DND-41 (cell line): Measurements from ENCODE around the gene ACOT9.

ENCODE experiments used
- EZH2 ChIP-seq: IDR thresholded peaks from 3 replicates; pipeline ENCODE4 v1.6.1; 2012; ENCODE audit warnings: borderline replicate concordance, low read depth, mild to moderate bottlenecking, moderate library complexity, low read length, inconsistent platforms; ENCODE audit not compliant: severe bottlenecking
- TF ChIP-seq, protein P1 (sequence below): IDR thresholded peaks from 2 replicates; pipeline ENCODE4 v1.5.1; 2012; ENCODE audit warnings: borderline replicate concordance, low read length, moderate library complexity, mild to moderate bottlenecking; ENCODE audit not compliant: poor library complexity, severe bottlenecking; ENCODE audit errors: extremely low read depth

DNA sequence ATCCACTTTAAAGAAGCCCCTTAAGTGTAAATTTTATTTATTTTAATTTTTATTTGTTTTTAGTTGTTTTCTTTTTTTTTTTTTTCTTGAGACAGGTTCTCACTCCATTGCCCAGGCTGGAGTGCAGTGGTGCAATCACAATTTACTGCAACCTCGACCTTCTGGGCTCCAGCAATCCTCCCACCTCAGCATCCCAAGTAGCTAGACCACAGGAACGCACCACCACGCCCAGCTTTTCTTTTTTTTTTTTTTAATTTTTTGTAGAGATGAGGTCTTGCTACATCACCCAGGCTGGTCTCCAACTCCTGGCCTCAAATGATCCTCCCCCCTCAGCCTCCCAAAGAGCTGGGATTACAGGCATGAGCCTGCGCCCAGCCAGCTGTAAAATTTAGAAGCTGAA, 45.9 kb upstream of the ACOT9 start:
- TF ChIP-seq, protein P1, sequence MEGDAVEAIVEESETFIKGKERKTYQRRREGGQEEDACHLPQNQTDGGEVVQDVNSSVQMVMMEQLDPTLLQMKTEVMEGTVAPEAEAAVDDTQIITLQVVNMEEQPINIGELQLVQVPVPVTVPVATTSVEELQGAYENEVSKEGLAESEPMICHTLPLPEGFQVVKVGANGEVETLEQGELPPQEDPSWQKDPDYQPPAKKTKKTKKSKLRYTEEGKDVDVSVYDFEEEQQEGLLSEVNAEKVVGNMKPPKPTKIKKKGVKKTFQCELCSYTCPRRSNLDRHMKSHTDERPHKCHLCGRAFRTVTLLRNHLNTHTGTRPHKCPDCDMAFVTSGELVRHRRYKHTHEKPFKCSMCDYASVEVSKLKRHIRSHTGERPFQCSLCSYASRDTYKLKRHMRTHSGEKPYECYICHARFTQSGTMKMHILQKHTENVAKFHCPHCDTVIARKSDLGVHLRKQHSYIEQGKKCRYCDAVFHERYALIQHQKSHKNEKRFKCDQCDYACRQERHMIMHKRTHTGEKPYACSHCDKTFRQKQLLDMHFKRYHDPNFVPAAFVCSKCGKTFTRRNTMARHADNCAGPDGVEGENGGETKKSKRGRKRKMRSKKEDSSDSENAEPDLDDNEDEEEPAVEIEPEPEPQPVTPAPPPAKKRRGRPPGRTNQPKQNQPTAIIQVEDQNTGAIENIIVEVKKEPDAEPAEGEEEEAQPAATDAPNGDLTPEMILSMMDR, result no peak
- TF ChIP-seq EZH2, result no peak
